SKM-1 treated with dmso at 0.1 percent for 144 hours (cell line): ENCODE data around the gene NR1D2.
A peak's percentile ranks its signal among the peaks of the same experiment; 100 is the strongest.
"Not testable (repeated sequence)": the region's sequence is repeated elsewhere in the genome, so short reads cannot be mapped to it uniquely, and the experiment has no call there.

Source experiments
- DNase-seq: peaks from one replicate; lab custom pipeline; 2025; ENCODE audit not compliant: unreplicated experiment; lab: John Stamatoyannopoulos, UW

NR1D2 gene

DNA sequence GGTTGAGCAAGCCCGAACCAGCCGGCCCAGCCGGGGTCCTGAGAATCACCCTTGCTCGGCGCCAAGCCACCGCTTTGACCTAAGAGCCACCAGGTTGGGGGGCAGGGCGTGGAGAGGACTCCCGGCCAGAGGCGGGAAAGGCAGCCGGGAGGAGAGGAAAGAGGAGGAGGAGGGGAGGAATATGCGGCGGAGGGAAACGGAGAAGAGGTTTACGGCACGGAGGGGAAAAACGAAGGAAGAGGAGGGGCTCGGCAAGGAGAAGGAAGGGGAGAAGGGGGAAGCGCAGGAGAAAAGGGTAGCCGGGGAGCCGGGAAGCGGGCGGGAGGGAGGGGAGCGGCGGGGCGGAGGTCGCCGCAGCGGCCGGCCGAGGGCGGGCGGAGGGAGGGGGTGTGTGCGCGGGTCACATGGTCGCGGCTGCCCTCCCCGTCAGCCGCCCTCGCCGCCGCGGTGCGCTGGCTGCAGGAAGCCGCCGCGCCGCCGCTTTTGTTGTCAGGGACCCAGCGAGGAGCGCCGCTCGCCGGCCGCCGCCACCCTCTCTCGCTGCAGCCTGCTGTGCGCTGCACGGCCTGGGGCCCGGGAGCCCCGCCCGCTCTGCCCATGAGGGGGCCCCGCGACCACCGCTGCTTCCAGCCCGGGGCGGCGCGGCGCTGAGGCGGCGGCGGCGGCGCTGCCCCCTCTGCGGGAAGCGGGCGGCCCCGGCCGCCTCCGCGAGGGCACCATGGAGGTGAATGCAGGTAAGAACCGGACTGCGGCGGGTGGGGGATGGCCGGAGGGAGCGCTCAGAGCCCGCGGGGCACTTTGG lies at the start of gene NR1D2:
Gene NR1D2 (plus strand): TSS at position 426 of the 802 bp plus-strand sequence. CDS start 293 bp downstream, at position 719.
- peak; percentile 81 for DNase-seq

DNA sequence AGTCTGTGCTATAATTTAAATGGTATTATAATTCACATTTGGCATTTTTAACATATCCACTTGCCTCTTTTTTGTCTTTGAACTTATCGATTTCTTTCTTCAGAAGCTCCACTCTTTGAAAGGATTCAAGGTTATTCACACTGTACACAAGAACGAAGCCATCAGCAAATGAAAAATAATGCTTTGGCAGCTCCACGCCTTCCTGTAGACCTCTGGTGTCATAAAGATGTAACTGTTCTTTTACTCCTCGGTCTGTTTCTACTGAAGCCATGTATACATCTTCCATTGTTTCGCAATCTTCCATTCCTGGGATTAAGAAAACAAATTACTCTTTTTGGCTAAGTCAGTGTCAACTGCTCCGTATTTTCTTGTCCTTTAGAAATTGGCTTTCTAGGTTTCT lies 44.3 kb upstream of the NR1D2 start:
- no peak for DNase-seq

DNA sequence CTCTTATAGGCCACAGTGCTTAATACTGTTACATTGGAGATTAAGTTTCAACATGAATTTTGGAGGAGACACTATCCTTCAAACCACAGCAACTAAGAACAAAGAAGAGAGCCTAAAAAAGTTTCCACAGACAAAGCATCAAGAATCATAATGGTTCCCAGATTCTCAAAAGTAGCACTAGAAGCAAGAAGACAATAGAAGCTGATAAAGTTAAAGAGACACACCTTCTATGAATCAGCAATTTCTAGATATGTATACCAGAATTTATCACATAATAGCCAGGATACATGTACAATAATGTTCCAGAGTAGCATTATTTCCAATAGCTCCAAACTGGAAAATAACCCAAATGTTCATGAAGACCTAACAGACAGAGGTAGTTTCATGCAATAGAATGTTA lies 40.5 kb upstream of the NR1D2 start:
- DNase-seq, result no peak

DNA sequence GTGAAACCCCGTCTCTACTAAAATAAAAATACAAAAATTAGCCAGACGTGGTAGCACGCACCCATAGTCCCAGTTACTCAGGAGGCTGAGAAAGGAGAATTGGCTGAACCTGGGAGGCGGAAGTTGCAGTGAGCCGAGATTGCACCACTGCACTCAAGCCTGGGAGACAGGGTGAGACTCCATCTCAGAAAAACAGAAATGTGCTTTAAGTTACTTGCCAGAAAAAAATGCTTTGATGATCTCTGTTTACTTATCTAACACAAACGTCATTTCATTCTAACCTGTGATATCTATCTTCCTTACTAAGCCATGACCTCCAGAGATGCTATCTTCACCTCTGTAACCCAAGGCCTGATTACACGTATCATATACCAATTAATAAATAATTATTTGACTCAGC lies 35.7 kb upstream of the NR1D2 start:
- no peak for DNase-seq

DNA sequence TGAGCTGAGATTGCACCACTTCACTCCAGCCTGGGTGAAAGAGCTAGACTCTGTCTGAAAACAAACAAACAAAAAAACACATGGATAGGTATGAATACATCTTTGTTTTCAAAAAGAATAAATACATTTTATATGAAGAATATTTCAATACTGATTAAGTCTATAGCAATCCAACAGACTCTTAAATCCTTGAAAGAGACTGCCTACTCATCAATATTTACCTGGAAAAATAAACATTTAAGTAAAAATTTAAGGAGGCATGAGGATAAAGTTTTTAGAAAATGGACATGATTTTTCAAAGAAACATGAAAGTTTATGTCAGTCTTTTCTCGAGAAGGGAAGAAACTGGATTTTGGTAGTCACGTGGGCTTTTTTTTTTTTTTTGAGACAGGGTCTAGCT lies 33.7 kb upstream of the NR1D2 start:
- no peak for DNase-seq

DNA sequence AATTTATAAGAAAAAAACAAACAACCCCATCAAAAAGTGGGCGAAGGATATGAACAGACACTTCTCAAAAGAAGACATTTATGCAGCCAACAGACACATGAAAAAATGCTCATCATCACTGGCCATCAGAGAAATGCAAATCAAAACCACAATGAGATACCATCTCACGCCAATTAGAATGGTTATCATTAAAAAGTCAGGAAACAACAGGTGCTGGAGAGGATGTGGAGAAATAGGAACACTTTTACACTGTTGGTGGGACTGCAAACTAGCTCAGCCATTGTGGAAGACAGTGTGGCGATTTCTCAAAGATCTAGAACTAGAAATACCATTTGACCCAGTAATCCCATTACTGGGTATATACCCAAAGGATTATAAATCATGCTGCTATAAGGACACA lies 32.8 kb upstream of the NR1D2 start:
- DNase-seq, result not testable (repeated sequence)

DNA sequence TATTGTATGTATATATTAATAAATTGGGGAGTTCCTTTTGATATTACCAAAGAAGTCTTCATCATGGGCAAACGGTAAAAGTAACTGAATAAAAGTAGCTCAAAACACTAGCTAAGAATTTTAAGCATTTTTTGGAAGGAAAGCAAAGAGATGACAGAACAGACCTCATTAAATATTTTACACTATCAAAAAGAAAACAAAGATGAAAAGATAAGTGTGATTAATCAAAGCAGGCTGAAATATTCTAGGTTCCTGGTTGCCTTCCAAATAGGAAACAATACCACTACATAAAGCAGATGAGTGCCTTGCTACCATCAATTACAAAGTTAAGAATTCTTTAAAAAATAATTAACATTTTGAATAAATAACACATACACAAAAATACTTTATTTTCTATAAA lies 31.9 kb upstream of the NR1D2 start:
- no peak for DNase-seq

DNA sequence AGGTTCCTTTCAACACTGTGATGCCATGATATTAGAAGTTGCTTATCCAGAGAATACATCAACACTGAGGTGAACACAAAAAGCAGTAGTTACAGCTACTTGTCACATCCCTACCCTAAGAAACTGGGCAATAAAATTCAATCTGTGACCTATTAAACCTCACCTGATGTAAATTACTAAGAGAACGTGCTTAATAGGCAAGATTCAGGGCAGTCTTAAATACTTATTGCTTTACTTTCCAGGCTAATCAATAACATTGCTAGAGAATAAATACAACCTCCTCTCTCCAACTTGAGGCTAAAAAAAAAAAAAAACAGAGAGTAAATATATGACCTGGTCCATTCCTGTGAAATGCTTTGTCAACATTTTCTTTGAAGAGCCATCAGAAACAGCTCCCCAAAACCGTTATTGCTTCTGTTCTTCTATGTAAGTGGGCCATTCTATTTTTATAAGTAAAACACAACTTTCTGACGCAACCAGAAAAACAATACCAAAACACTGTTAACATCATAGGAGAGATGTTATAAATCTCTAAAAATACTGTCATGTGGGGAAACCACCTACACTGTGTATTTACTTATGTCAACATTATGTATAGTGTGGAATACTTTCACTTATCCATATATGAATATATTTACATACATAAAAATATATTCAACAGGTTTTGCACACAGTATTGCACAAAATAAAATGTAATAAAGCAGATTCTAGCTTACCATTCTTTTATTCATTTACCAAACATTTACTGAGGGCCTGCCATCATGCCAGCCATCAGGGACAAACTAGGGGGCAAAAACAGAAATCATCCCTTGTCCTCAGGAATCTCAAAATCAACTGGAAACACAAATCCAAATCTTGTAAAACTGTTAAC lies 31.0 kb upstream of the NR1D2 start:
- DNase-seq, result no peak

DNA sequence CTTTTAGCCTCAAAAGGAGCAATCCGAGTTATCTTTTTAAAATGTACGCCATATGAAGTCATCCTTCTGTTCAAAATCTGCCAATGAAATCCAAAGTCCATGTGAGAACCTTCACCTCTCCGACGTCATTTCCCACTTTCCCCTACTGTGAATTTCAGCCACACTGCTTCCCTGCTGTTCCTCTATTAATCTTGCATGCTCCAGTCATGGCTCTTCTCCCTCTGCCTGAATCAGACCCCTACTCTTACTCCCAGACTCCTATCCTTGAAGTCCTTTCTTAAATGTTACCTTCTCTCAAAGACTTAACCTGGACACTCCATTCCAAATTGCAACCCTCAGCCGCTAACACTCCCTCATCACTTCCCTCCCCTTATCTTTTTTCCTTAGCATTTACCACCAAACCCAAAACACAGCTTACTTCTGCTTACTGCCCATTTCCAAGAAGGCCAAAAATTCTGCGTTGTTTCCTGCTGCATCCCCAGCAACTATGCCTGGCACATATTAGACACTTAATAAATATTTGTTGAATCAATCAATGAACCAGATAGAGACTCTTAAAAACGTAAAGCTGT lies 29.5 kb upstream of the NR1D2 start:
- peak; percentile 49 for DNase-seq

DNA sequence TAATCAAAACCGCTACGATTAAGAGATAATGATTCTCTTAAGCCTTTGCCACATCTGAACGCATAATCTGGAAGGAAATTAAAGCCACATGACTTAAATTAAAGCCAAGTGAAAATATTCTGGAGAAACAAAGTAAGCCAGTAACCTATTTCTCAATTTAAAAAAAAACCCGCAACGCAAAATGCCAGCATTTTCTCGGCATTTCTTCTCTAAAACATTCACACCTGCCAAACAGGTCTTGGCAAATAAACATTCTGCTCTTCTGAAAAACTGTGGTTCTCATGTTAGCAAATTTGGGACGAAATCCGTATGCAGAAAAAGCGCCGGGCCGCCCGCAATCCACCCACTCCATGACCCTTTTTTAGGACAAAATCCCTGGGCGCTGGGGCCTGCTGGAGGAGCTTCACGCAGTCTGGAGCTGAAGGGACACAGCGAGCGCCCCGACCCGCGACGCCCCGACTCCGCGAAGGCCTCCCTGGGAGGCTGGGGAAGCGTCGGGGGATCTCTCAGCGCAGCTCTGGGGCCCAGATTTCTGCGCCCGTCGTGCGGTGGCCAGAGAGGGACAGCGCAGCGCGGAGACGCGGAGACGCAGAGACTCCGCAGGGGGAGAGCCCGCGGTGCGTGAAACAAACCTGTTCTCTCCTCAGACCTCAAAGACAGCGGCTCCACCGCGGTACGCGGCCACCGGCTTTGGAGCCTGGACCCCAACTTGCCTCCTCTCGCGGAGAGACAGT lies 28.8 kb upstream of the NR1D2 start:
- DNase-seq, result peak; percentile 62

DNA sequence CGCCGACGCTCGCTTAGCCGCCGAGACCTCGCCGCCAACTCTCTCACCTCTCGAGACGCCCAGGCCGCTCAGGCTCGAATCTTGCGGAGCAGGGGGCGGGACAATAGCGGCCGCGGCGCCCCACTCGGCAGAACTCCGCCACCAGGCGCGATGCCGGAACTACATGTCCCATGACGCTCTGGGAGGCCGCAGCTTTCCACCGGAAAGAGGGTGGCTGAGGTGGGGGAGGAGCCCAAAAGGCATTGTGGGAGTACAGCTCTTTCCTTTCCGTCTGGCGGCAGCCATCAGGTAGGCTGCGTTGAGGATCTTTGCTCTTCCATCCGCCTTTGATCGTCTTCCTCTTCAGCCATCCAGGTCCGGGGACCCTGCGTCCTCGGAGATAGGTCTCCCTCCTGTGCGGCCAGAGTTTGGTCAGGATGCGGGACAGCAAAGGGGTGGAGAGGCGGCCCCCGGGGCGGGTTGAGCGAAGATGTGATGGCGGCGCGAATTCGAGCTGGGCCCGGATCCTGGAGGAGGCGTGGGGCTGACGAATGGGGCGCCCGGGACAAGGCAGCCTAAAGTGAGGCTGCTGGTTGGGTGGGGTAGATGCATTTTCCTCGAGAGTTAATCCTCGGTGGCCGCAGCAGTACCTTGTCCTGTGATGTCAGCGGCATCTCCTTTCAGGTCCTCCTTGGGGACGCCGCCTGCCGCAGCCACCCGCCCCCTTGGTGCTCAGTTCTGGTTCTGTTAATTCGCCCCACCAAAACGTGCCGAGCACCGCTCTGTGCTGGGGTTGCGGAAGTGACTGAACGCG lies 28.0 kb upstream of the NR1D2 start, which contains the start of the genes NKIRAS1 and RPL15:
Gene NKIRAS1 (minus strand): TSS at position 105 of the 793 bp plus-strand sequence. CDS start 6,086 bp downstream, outside the sequence.
Gene RPL15 (plus strand): TSS at position 247 of the 793 bp plus-strand sequence. CDS start 728 bp downstream, outside the sequence.
- peak; percentile 97 for DNase-seq

DNA sequence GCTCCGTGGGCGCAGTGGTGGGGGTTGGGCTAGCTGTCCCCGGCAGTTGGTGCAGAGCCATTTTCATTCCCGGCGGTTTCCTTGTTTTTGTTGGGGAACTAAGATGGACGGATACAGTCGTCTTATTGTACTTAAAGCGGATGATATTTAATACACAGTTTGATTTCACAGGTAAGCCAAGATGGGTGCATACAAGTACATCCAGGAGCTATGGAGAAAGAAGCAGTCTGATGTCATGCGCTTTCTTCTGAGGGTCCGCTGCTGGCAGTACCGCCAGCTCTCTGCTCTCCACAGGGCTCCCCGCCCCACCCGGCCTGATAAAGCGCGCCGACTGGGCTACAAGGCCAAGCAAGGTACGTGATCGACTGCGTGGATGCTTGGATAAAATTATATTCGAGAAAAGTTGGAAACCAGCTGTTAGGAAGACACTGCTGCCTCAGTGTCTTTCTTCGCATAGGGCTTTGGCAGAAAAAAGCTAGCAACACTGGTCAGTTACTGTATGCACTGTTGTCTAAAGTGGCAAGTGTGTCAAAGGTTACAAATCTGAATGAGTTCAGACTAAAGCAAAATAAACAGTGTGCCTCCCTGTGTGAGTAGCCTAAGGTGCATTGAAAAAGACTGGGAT lies 27.3 kb upstream of the NR1D2 start:
- peak; percentile 42 for DNase-seq

DNA sequence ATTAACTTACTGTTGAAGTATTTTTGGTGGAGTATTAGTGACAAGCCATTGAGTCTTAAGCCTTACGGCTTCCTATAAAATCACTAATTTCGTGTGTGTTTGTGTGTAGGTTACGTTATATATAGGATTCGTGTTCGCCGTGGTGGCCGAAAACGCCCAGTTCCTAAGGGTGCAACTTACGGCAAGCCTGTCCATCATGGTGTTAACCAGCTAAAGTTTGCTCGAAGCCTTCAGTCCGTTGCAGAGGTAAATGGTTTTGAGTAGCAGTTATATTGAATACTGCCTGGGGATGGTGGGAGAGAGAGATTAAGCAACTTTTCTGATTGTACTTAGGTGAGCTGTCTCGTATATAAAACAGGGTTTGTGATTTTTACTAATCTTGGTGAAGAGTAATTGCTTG lies 26.8 kb upstream of the NR1D2 start:
- not testable (repeated sequence) for DNase-seq

DNA sequence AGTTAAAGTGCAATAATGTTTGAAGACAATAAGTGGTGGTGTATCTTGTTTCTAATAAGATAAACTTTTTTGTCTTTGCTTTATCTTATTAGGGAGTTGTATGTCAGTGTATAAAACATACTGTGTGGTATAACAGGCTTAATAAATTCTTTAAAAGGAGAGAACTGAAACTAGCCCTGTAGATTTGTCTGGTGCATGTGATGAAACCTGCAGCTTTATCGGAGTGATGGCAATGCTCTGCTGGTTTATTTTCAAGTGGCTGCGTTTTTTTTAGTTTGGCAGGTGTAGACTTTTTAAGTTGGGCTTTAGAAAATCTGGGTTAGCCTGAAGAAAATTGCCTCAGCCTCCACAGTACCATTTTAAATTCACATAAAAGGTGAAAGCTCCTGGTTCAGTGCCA lies 25.5 kb upstream of the NR1D2 start:
- no peak for DNase-seq

DNA sequence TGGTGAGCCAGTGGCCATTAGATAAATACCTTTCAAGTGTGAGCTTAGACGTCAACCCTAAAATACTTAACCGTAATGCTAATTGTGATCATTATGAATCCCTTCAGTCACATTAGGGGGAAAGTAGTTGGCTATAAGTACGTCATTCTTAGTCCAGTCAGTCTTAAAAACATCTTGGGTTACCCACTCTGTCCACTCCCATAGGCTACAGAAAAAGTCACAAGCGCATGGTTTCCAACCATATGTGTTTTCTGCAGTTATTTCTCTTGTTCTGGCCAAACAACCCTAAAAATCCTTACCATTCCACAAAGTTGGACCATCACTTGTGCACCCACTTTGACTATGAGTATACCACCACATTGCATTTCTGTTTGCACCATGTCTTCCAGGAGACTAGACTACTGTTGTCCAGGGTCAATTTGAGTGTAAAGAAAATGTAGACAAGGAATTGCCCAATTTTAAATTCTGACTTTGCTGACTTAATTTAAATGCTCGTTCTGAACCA lies 24.9 kb upstream of the NR1D2 start:
- DNase-seq, result no peak

DNA sequence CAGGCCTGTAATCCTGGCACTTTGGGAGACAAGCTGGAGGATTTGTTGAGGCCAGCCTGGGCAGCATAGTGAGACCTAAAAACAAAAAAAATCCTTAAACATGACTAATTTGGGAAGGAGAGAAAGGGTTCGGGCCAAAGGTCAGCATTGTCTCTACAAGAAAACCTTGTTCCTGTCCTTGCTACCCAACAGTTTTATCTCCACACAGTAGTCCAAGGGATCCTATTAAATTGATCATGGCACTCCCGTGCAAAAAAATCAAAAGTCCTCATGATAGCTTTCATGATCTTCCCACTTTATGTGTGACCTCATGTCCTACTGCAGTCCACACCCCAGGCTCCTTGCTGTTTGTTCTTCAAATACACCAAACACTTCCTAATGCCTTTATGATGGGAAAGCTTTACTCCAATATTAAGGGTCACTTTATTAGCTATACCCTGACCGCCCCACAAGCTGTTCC lies 24.0 kb upstream of the NR1D2 start:
- DNase-seq, result no peak

DNA sequence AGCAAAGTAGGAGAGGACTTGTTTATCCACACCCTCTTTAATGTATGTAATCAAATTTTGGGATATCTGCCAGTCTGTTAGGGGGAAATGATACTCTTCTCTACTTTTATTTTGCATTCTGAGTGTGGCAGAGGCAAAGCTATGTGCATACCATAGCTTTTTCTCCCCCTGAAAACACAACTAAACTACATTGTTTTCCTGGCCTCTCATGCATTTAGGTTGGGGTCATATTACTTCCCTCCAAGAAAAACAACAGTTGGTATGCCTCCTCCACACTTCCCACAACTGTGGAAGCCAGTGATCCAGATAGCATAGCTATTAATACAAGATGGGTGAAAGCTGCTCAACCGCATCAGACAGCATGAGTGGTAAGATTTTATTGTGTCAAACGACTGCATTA lies 21.3 kb upstream of the NR1D2 start:
- no peak for DNase-seq

DNA sequence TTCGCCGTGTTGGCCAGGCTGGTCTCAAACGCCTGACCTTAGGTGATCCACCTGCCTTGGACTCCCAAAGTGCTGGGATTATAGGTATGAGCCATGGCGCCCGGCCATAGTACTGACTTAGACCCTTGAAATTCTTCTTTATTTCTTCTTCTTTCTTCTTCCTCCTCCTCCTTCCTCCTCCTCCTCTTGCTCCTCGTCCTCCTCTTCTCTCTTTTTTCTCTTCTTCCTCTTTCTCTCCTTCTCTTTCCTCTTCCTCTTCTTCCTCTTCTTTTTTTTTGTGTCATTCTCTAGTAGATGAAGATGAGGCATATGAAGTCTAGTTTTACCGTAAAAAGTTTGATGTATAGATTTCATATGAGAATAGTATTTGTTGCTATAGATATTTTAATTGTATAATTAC lies 18.8 kb upstream of the NR1D2 start:
- no peak for DNase-seq

DNA sequence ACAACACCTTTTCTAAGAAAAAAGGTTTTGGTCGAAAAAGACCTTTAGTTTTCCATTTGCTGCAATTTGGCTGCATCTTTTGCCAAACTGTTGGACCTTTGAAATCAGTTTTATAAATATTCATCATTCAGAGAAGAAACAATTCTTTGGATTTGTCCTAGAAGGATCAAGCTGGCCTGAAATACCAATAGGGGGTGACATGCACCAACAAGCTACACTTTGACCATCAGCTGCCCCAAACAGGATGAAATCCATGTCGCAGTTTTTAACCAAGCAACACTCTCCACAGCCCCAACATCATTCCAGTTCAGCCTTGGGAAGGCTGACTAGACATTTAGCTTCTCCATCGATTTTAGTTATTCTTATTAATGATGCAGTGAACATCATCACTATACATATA lies 18.4 kb upstream of the NR1D2 start:
- DNase-seq, result no peak
